Measurements from ENCODE around the gene S100A5. TPM values are rescaled to one million over a fixed set of nuclear protein-coding genes. Genes with fewer than 3 reads are reported as not detected.

S100A5 gene
- total RNA-seq, 1 donor from 2014 or later, result not detected

GRCh38 chr1:153568367-153569099 lies 27.8 kb upstream of the S100A5 start:
- peak overlapping the region; percentile 97 for H3K27ac Mint-ChIP-seq
- no peaks in the 10 kb centered on the region for H3K27me3 Mint-ChIP-seq
- TF ChIP-seq CTCF (conservative IDR thresholded peaks at IDR 0.05), result peak; percentile 98
- no peaks in the 10 kb centered on the region for H3K9me3 Mint-ChIP-seq
- DNase-seq (ENCODE audit: extremely low spot score, unreplicated experiment), result peak; percentile 92
- H3K4me3 Mint-ChIP-seq, result peak overlapping the region; percentile 81
- H3K36me3 Mint-ChIP-seq, result no peaks in the 10 kb centered on the region
- peaks cover 43% of the 10 kb centered on the region for H3K4me1 Mint-ChIP-seq (ENCODE audit: unreplicated experiment)

GRCh38 chr1:153567621-153568366 lies 27.1 kb upstream of the S100A5 start:
- no peak for TF ChIP-seq CTCF (conservative IDR thresholded peaks at IDR 0.05)
- Mint-ChIP-seq H3K4me1 (ENCODE audit: unreplicated experiment) (peaks cover 43% of the 10 kb centered on the region), H3K9me3 (no peaks in the 10 kb centered on the region), H3K36me3 (no peaks in the 10 kb centered on the region), H3K27ac (peak overlapping the region; percentile 97), H3K27me3 (no peaks in the 10 kb centered on the region), H3K4me3 (peak overlapping the region; percentile 81)
- DNase-seq (ENCODE audit: extremely low spot score, unreplicated experiment), result no peak

- peak overlapping the region; percentile 59 for H3K4me3 Mint-ChIP-seq
- H3K4me1 Mint-ChIP-seq (ENCODE audit: unreplicated experiment), result peaks cover 43% of the 10 kb centered on the region
- H3K27ac Mint-ChIP-seq, result peak overlapping the region; percentile 99
- TF ChIP-seq CTCF (conservative IDR thresholded peaks at IDR 0.05), result no peak
- no peaks in the 10 kb centered on the region for H3K36me3 Mint-ChIP-seq
- no peaks in the 10 kb centered on the region for H3K9me3 Mint-ChIP-seq
- no peak for DNase-seq (ENCODE audit: extremely low spot score, unreplicated experiment)
- H3K27me3 Mint-ChIP-seq, result no peaks in the 10 kb centered on the region
These were observed 26.0 kb upstream of the S100A5 start for GRCh38 chr1:153566414-153567371.

- no peaks in the 10 kb centered on the region for H3K9me3 Mint-ChIP-seq
- no peaks in the 10 kb centered on the region for H3K27me3 Mint-ChIP-seq
- no peak for TF ChIP-seq CTCF (conservative IDR thresholded peaks at IDR 0.05)
- no peak for DNase-seq (ENCODE audit: extremely low spot score, unreplicated experiment)
- peaks cover 40% of the 10 kb centered on the region for H3K4me1 Mint-ChIP-seq (ENCODE audit: unreplicated experiment)
- H3K4me3 Mint-ChIP-seq, result peak within 1 kb of the TSS; percentile 70
- H3K27ac Mint-ChIP-seq, result peak within 1 kb of the TSS; percentile 99
- H3K36me3 Mint-ChIP-seq, result no peaks in the 10 kb centered on the region
These were observed 25.0 kb upstream of the S100A5 start, which contains the start of gene S100A2 for GRCh38 chr1:153565529-153566374. Gene S100A2, minus strand, starts transcription at chr1:153565844. Its CDS starts 1,967 bp downstream, at chr1:153563877.

All from type B pancreatic cell (in vitro differentiated cells).